ENCODE data around the gene NATD1. TPM values are rescaled to one million over a fixed set of nuclear protein-coding genes. Genes with fewer than 3 reads are reported as not detected.

Gene NATD1
- total and polyA plus RNA-seq, 10 of the 15 experiments (the other 5 are each of a cell fraction or from before 2014, with no cell fraction given) = 0.02 to 0.33 (median 0.15) TPM

- TF ChIP-seq CUX1 (IDR thresholded peaks at IDR 0.05; ENCODE audit: insufficient replicate concordance, low read depth, low read length) = no peak
Measured at GRCh38 chr17:21210411-21211076, 42.7 kb downstream of the NATD1 start (continued).

- POLR2A ChIA-PET = interaction anchor here (0.7 kb wide), 1 partner anchor 77 kb away, joined by 3 read pairs; no protein-coding TSS in a partner anchor
- peaks cover 10% of the 10 kb centered on the region for H4K20me1 ChIP-seq (ENCODE audit: control insufficient read depth, insufficient read depth)
- intact Hi-C loops (cut with micrococcal nuclease; ENCODE audit: unreplicated experiment) (loop anchor here (5.0 kb wide), 2 partner anchors 78 to 167 kb away; partner anchors contain the start of gene USP22), in situ Hi-C loops (cut with MboI) (loop anchor here (5.0 kb wide), 1 partner anchor 172 kb away; no protein-coding TSS in a partner anchor)
- no peak for ATAC-seq
- 95% methylated on average over 17 of the region's 17 CpGs for WGBS (ENCODE audit: insufficient coverage, insufficient replicate concordance, low lambda C conversion rate, missing lambda C conversion rate)
- H3K9me3 ChIP-seq (replicated peaks; ENCODE audit: control insufficient read depth, insufficient read depth, low read length) = no peaks in the 10 kb centered on the region
- H3K27ac ChIP-seq (ENCODE audit: control insufficient read depth, insufficient read depth) = no peak overlapping the region
- no peaks in the 10 kb centered on the region for H3K27me3 ChIP-seq (replicated peaks in 1 of 2; ENCODE audit: control insufficient read depth in 2 of 2, insufficient read depth in 2 of 2, low read length in 1 of 2)
- RAD21 ChIA-PET (ENCODE audit: unreplicated experiment) = no interaction called here
- H3K4me1 ChIP-seq (ENCODE audit: control insufficient read depth, insufficient read depth, low read length) = peaks cover 9% of the 10 kb centered on the region; the same call in 1 of the 2 replicates
- BruUV-seq (replicated peaks) = no TSS peak
- FAIRE-seq = no peak
- SMC1A ChIA-PET (ENCODE audit: uncharacterized antibody, unreplicated experiment) = no interaction called here
- no peak overlapping the region; the same call in 1 of the 2 replicates for H3K4me2 ChIP-seq (ENCODE audit: control insufficient read depth, insufficient read depth)
- TF ChIP-seq TBL1XR1 (IDR thresholded peaks at IDR 0.05; ENCODE audit: low read depth, low read length) = no peak
- TF ChIP-seq SUPT20H (IDR thresholded peaks at IDR 0.05; ENCODE audit: borderline replicate concordance, control insufficient read depth, low read depth, low read length) = no peak
- TF ChIP-seq RCOR1 (conservative IDR thresholded peaks at IDR 0.05; ENCODE audit: low read depth, low read length) = no peak
- no peak for TF ChIP-seq ZNF592 (IDR thresholded peaks at IDR 0.05)
- no peak for TF ChIP-seq ZSCAN29 (IDR thresholded peaks at IDR 0.05)
- TF ChIP-seq ZNF622 (IDR thresholded peaks at IDR 0.05) = no peak
- no peak for TF ChIP-seq ZNF384 (IDR thresholded peaks at IDR 0.05; ENCODE audit: borderline replicate concordance, low read depth, low read length)
- no peak for DNase-seq (ENCODE audit: low read depth, low spot score)
- no peak overlapping the region for H2AFZ ChIP-seq (ENCODE audit: control insufficient read depth, low read depth, low read length)
- peaks cover 78% of the 10 kb centered on the region for H3K79me2 ChIP-seq (ENCODE audit: control insufficient read depth, insufficient read depth, low read length)
- H3K9ac ChIP-seq (ENCODE audit: control insufficient read depth, insufficient read depth, low read length) = no peak overlapping the region
- CTCF ChIA-PET = no interaction called here
- peaks cover 5 to 9% of the 10 kb centered on the region in 2 experiments; a peak in 3 of 4 replicates for H3K36me3 ChIP-seq (ENCODE audit: control insufficient read depth in 2 of 2, insufficient read depth in 2 of 2, low read length in 1 of 2)
- no peak overlapping the region for H3K4me3 ChIP-seq
Measured at GRCh38 chr17:21209511-21210175, 43.6 kb downstream of the NATD1 start.
